K562 (cell line): ENCODE data around the gene ZNF275.

Experiments
- BACH1 ChIP-seq: fragments of 200-800 bp; sonication (Bioruptor generic); IDR thresholded peaks from 2 replicates; pipeline ENCODE4 v1.6.1; 2016; ENCODE audit warnings: missing genetic modification characterization, missing compliant biosample characterization
- GTF2E2 ChIP-seq: fragments of 200-800 bp; sonication (Bioruptor generic); IDR thresholded peaks from 2 replicates; pipeline ENCODE4 v1.6.1; 2016; ENCODE audit warnings: missing genetic modification characterization, missing compliant biosample characterization
- GTF2F1 ChIP-seq: IDR thresholded peaks from 2 replicates; pipeline ENCODE4 v1.6.1; 2011; ENCODE audit warnings: low read depth, low read length, improper control_type of control experiment
- MCM3 ChIP-seq: fragments of 450-650 bp; IDR thresholded peaks from 2 replicates; pipeline ENCODE4 v1.6.1; 2016
- MTA2 ChIP-seq: fragments of 450-650 bp; IDR thresholded peaks from 2 replicates; pipeline ENCODE4 v1.6.1; 2016; ENCODE audit warnings: low read depth
- NFYB ChIP-seq: IDR thresholded peaks from 2 replicates; pipeline ENCODE4 v1.6.1; 2011; ENCODE audit warnings: mild to moderate bottlenecking, moderate library complexity; ENCODE audit not compliant: insufficient read length; ENCODE audit errors: extremely low read depth
- TOE1 ChIP-seq, 2 experiments: fragments of 450-650 bp in 1 of 2; sonication (generic) in 1 of 2; formaldehyde crosslinking in 1 of 2; IDR thresholded peaks; 2 replicates each; pipeline versions ENCODE4 v1.7.1 to v1.8.0; 2016 to 2022; ENCODE audit warnings: borderline replicate concordance in 2 of 2, mild to moderate bottlenecking in 2 of 2, antibody characterized with exemption in 1 of 2, inconsistent platforms in 1 of 2, low read depth in 1 of 2, missing genetic modification reagents in 1 of 2, moderate library complexity in 1 of 2
- ZNF12 ChIP-seq: sonication (generic); formaldehyde crosslinking; IDR thresholded peaks from 2 replicates; pipeline ENCODE4 v1.4.0; 2020; ENCODE audit warnings: mild to moderate bottlenecking, missing genetic modification reagents
- TF ChIP-seq, protein P1 (sequence below), 3 experiments: IDR thresholded peaks in 2 of 3; conservative IDR thresholded peaks in 1 of 3; 2 replicates each; pipeline ENCODE4 v1.5.1; 2011 to 2012; ENCODE audit warnings: low read length in 3 of 3, mild to moderate bottlenecking in 3 of 3, control low read depth in 2 of 3, improper control_type of control experiment in 1 of 3, inconsistent platforms in 1 of 3, low read depth in 1 of 3, mixed read lengths in 1 of 3, moderate library complexity in 1 of 3; ENCODE audit not compliant: insufficient read depth in 2 of 3

DNA sequence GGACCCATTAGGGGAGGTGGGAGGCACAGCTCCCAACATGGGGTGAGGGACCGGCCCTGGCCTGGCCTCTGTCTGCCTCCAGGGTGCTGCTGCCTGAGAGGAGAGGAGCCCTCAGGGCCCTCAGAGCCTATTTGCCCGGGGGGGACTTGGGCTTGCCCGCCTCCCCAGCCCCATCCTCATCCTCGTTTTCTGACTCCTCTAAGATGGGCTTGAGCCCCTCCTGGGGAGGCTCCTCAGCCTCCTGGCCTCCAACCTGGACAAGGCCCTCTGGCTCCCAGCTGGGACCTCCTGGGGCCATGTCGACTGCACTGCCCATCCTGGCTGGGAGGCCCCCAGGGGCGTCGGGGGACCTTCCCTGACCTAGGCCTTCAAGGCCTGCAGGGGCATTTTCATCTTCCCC is 15.1 kb upstream of the ZNF275 start:
- TF ChIP-seq, protein P1, sequence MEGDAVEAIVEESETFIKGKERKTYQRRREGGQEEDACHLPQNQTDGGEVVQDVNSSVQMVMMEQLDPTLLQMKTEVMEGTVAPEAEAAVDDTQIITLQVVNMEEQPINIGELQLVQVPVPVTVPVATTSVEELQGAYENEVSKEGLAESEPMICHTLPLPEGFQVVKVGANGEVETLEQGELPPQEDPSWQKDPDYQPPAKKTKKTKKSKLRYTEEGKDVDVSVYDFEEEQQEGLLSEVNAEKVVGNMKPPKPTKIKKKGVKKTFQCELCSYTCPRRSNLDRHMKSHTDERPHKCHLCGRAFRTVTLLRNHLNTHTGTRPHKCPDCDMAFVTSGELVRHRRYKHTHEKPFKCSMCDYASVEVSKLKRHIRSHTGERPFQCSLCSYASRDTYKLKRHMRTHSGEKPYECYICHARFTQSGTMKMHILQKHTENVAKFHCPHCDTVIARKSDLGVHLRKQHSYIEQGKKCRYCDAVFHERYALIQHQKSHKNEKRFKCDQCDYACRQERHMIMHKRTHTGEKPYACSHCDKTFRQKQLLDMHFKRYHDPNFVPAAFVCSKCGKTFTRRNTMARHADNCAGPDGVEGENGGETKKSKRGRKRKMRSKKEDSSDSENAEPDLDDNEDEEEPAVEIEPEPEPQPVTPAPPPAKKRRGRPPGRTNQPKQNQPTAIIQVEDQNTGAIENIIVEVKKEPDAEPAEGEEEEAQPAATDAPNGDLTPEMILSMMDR (IDR thresholded peaks at IDR 0.05 in 2 of 3, conservative IDR thresholded peaks at IDR 0.05 in 1 of 3; ENCODE audit: insufficient read depth in 2 of 3, low read depth in 1 of 3, low read length in 3 of 3), result no peak
- TF ChIP-seq NFYB, result no peak
- no peak for TF ChIP-seq MTA2
- TF ChIP-seq TOE1 (IDR thresholded peaks at IDR 0.05; ENCODE audit: borderline replicate concordance), result no peak
- no peak for TF ChIP-seq TOE1 (CRISPR knock-in tag; IDR thresholded peaks at IDR 0.05; ENCODE audit: borderline replicate concordance, low read depth)
- TF ChIP-seq GTF2F1, result no peak
- TF ChIP-seq ZNF12 (CRISPR knock-in tag), result no peak
- no peak for TF ChIP-seq BACH1 (tag)
- TF ChIP-seq GTF2E2, result no peak
- no peak for TF ChIP-seq MCM3
